Activated T-helper 1 cell treated with anti-CD3 and anti-CD28 coated beads, Interleukin-2, amount 50 U/mL, for 16 hours (primary cell): Measurements from ENCODE around the gene SRA1.
"Not testable (repeated sequence)": the region's sequence is repeated elsewhere in the genome, so short reads cannot be mapped to it uniquely, and the experiment has no call there.

Source experiments
- DNase-seq, 2 donors: peaks; one replicate each; pipeline ENCODE4 v3.0.0-alpha.2; 2020; ENCODE audit warnings: low read depth in 1 of 2, low spot score in 1 of 2

The SRA1 gene

GRCh38 chr5:140557136-140557805, at the start of gene SRA1:
Gene SRA1, minus strand, starts transcription at chr5:140557473. Its CDS starts 21 bp downstream, at chr5:140557452.
- peak; percentile 56 to 79 for DNase-seq

- DNase-seq: no peak
These were observed 49.8 kb upstream of the SRA1 start for GRCh38 chr5:140607031-140607430.

- DNase-seq: no peak
These were observed 48.6 kb upstream of the SRA1 start for GRCh38 chr5:140605879-140606278.

- DNase-seq: no peak
These were observed 46.5 kb upstream of the SRA1 start for GRCh38 chr5:140603734-140604133.

- DNase-seq: not testable (repeated sequence)
These were observed 46.1 kb upstream of the SRA1 start for GRCh38 chr5:140603446-140603698.

GRCh38 chr5:140602147-140602546, 44.9 kb upstream of the SRA1 start:
- DNase-seq: no peak

GRCh38 chr5:140600096-140600495, 42.8 kb upstream of the SRA1 start:
- no peak for DNase-seq

- DNase-seq: no peak
These were observed 41.6 kb upstream of the SRA1 start for GRCh38 chr5:140598836-140599235.

GRCh38 chr5:140596321-140596741, 39.1 kb upstream of the SRA1 start:
- DNase-seq: no peak

GRCh38 chr5:140595538-140596300, 38.4 kb upstream of the SRA1 start:
- DNase-seq: no peak

GRCh38 chr5:140594169-140594568, 36.9 kb upstream of the SRA1 start:
- no peak for DNase-seq

GRCh38 chr5:140593070-140593469, 35.8 kb upstream of the SRA1 start:
- DNase-seq: not testable (repeated sequence)

- no peak for DNase-seq
These were observed 34.6 kb upstream of the SRA1 start for GRCh38 chr5:140591747-140592372.

GRCh38 chr5:140590861-140591260, 33.6 kb upstream of the SRA1 start:
- no peak for DNase-seq

GRCh38 chr5:140588311-140589070, 31.2 kb upstream of the SRA1 start:
- DNase-seq: no peak

GRCh38 chr5:140587495-140587894, 30.2 kb upstream of the SRA1 start:
- DNase-seq: no peak

- not testable (repeated sequence) for DNase-seq
These were observed 22.0 kb upstream of the SRA1 start for GRCh38 chr5:140579188-140579747.

GRCh38 chr5:140576776-140577201, 19.5 kb upstream of the SRA1 start:
- DNase-seq: no peak

- no peak for DNase-seq
These were observed 18.0 kb upstream of the SRA1 start for GRCh38 chr5:140575309-140575708.

GRCh38 chr5:140574165-140574564, 16.9 kb upstream of the SRA1 start:
- DNase-seq: no peak

- no peak for DNase-seq
These were observed 16.4 kb upstream of the SRA1 start for GRCh38 chr5:140573683-140574082.
